ENCODE results near the gene MGAM2. TPM values are rescaled to one million over a fixed set of nuclear protein-coding genes. Genes with fewer than 3 reads are reported as not detected.

The MGAM2 gene
- total and polyA plus RNA-seq, 2 of the 13 experiments (the other 11 are each of a cell fraction or from before 2014, with no cell fraction given), result 0.29 TPM; not detected in 1

DNA sequence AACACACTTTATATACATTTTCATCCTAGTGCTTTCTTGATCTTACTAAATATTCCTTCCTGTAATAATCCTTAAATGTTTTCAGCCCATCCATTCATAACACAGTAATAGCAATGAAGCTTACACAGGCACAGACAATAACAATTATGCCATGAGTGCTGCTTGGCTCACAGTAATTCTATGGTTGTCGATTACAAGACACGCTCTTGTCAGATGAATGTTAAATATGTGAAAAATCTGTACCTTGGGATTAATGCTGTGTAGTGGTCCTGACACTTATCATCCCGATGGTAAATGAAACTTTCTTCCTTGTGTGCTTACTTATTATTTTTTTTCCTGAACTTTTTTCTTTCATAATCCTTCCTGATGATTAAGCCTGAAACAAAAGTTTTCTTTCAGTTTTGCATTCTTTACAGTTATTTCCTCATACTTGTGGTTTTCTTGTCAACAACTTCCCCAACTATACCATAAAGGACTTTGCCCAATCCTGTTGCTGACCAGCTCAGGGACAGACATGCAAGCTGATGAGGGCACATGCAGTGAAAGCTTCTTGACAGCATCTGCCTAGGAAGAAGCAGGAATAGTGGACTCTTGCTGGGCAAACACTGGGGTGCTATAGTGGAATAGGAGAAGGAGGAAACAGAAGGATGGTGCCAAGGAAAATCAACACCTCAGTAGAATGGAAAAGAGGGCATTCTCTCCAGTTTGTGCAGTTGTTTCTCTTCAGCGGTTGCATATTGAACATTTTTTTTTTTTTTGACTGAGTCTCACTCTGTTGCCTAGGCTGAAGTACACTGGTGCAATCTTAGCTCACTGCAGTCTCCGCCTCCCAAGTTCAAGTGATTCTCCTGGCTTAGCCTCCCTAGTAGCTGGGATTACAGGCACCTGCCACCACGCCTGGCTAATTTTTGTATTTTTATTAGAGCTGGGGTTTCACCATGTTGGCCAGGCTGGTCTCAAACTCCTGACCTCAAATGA lies 6.7 kb upstream of the MGAM2 start (continued):
- TF ChIP-seq, protein P1, sequence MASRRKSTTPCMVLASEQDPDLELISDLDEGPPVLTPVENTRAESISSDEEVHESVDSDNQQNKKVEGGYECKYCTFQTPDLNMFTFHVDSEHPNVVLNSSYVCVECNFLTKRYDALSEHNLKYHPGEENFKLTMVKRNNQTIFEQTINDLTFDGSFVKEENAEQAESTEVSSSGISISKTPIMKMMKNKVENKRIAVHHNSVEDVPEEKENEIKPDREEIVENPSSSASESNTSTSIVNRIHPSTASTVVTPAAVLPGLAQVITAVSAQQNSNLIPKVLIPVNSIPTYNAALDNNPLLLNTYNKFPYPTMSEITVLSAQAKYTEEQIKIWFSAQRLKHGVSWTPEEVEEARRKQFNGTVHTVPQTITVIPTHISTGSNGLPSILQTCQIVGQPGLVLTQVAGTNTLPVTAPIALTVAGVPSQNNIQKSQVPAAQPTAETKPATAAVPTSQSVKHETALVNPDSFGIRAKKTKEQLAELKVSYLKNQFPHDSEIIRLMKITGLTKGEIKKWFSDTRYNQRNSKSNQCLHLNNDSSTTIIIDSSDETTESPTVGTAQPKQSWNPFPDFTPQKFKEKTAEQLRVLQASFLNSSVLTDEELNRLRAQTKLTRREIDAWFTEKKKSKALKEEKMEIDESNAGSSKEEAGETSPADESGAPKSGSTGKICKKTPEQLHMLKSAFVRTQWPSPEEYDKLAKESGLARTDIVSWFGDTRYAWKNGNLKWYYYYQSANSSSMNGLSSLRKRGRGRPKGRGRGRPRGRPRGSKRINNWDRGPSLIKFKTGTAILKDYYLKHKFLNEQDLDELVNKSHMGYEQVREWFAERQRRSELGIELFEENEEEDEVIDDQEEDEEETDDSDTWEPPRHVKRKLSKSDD (CRISPR knock-in tag; IDR thresholded peaks at IDR 0.05; ENCODE audit: low read depth), result no peak
- TF ChIP-seq RFX3 (CRISPR knock-in tag; IDR thresholded peaks at IDR 0.05) (no peak), ZSCAN30 (CRISPR knock-in tag; IDR thresholded peaks at IDR 0.05) (no peak), PLRG1 (conservative IDR thresholded peaks at IDR 0.05) (no peak), SOX6 (IDR thresholded peaks at IDR 0.05) (no peak), SOX6 (CRISPR knock-in tag; IDR thresholded peaks at IDR 0.05) (peak; percentile 88), ZNF605 (CRISPR knock-in tag; IDR thresholded peaks at IDR 0.05) (no peak), RFXAP (CRISPR knock-in tag; IDR thresholded peaks at IDR 0.05; ENCODE audit: borderline replicate concordance) (no peak), CHD2 (IDR thresholded peaks at IDR 0.05; ENCODE audit: low read depth, low read length) (no peak), BHLHE40 (IDR thresholded peaks at IDR 0.05; ENCODE audit: low read length) (peak; percentile 54; the same call in 1 of the 2 replicates), CHD4 (IDR thresholded peaks at IDR 0.05; ENCODE audit: borderline replicate concordance, low read length) (no peak), TBX3 (IDR thresholded peaks at IDR 0.05; ENCODE audit: borderline replicate concordance) (peak; percentile 30; the same call in 1 of the 2 replicates), KDM6A (CRISPR knock-in tag; IDR thresholded peaks at IDR 0.05; ENCODE audit: low read depth) (peak; percentile 67), ZNF775 (CRISPR knock-in tag; IDR thresholded peaks at IDR 0.05; ENCODE audit: borderline replicate concordance) (no peak), ZNF468 (CRISPR knock-in tag; IDR thresholded peaks at IDR 0.05) (no peak), PITX1 (CRISPR knock-in tag; IDR thresholded peaks at IDR 0.05) (0 out of 2 replicates have a peak, but pooled peaks have one; percentile 24), SMAD3 (CRISPR knock-in tag; IDR thresholded peaks at IDR 0.05) (no peak), ZNF207 (IDR thresholded peaks at IDR 0.05; ENCODE audit: borderline replicate concordance) (no peak), SRY (CRISPR knock-in tag; IDR thresholded peaks at IDR 0.05) (no peak), ZSCAN22 (CRISPR knock-in tag; IDR thresholded peaks at IDR 0.05) (no peak), NR2F6 (IDR thresholded peaks at IDR 0.05) (no peak), NR2F6 (CRISPR knock-in tag; IDR thresholded peaks at IDR 0.05) (no peak), HDAC1 (CRISPR knock-in tag; IDR thresholded peaks at IDR 0.05) (no peak)
- TF ChIP-seq, protein P2, sequence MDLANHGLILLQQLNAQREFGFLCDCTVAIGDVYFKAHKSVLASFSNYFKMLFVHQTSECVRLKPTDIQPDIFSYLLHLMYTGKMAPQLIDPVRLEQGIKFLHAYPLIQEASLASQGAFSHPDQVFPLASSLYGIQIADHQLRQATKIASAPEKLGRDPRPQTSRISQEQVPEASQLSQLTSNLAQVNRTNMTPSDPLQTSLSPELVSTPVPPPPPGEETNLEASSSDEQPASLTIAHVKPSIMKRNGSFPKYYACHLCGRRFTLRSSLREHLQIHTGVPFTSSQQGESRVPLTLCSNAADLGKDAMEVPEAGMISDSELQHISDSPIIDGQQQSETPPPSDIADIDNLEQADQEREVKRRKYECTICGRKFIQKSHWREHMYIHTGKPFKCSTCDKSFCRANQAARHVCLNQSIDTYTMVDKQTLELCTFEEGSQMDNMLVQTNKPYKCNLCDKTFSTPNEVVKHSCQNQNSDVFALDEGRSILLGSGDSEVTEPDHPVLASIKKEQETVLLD (CRISPR knock-in tag; IDR thresholded peaks at IDR 0.05; ENCODE audit: low read depth), result no peak
- TF ChIP-seq, protein P3, sequence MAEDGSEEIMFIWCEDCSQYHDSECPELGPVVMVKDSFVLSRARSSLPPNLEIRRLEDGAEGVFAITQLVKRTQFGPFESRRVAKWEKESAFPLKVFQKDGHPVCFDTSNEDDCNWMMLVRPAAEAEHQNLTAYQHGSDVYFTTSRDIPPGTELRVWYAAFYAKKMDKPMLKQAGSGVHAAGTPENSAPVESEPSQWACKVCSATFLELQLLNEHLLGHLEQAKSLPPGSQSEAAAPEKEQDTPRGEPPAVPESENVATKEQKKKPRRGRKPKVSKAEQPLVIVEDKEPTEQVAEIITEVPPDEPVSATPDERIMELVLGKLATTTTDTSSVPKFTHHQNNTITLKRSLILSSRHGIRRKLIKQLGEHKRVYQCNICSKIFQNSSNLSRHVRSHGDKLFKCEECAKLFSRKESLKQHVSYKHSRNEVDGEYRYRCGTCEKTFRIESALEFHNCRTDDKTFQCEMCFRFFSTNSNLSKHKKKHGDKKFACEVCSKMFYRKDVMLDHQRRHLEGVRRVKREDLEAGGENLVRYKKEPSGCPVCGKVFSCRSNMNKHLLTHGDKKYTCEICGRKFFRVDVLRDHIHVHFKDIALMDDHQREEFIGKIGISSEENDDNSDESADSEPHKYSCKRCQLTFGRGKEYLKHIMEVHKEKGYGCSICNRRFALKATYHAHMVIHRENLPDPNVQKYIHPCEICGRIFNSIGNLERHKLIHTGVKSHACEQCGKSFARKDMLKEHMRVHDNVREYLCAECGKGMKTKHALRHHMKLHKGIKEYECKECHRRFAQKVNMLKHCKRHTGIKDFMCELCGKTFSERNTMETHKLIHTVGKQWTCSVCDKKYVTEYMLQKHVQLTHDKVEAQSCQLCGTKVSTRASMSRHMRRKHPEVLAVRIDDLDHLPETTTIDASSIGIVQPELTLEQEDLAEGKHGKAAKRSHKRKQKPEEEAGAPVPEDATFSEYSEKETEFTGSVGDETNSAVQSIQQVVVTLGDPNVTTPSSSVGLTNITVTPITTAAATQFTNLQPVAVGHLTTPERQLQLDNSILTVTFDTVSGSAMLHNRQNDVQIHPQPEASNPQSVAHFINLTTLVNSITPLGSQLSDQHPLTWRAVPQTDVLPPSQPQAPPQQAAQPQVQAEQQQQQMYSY (CRISPR knock-in tag; IDR thresholded peaks at IDR 0.05), result no peak
